GM12878 (cell line): Measurements from ENCODE around the gene ICOSLG. TPM values are rescaled to one million over a fixed set of nuclear protein-coding genes. Genes with fewer than 3 reads are reported as not detected.

Experiments used
- ATAC-seq: fragments of 200-7000 bp; cut with Tn5 transposase; 3 replicates; pipeline ENCODE4 v1.9.1; 2020; ENCODE audit warnings: mild to moderate bottlenecking, moderate library complexity
- BruUV-seq: library from RNA; stranded (reverse); fragments of 400-500 nt; replicated peaks from 2 replicates; lab custom pipeline; 2021; lab: Mats Ljungman, UMichigan
- CTCF ChIA-PET: fragments of 300-600 bp; sonication (Branson Sonifier 250); formaldehyde crosslinking; extraction: SDS; loops from one replicate; lab custom pipeline; 2021; ENCODE audit warnings: inconsistent platforms; lab: Yijun Ruan, JAX
- POLR2A ChIA-PET: fragments of 350-600 bp; formaldehyde crosslinking; extraction: SDS; loops from one replicate; lab custom pipeline; 2021; ENCODE audit warnings: inconsistent platforms; lab: Charles Lee
- RAD21 ChIA-PET: fragments of 300-600 bp; sonication (Branson Sonifier 250); formaldehyde crosslinking; loops from one replicate; lab custom pipeline; 2023; ENCODE audit warnings: antibody characterized with exemption; ENCODE audit not compliant: unreplicated experiment; lab: Charles Lee
- SMC1A ChIA-PET: fragments of 300-600 bp; sonication (Branson Sonifier 250); formaldehyde crosslinking; loops from one replicate; lab custom pipeline; 2023; ENCODE audit not compliant: unreplicated experiment, uncharacterized antibody; lab: Charles Lee
- DNase-seq: peaks from one replicate; pipeline ENCODE4 v3.0.0-alpha.2; 2011; ENCODE audit warnings: low read depth, low spot score
- FAIRE-seq: peaks from 3 replicates; lab custom pipeline; 2011; peaks lifted over from hg19 to GRCh38; lab: Jason Lieb, UNC
- H2AFZ ChIP-seq: 2 replicates; pipeline ENCODE4 v1.6.0; 2011; ENCODE audit warnings: low read depth, low read length, control low read depth; ENCODE audit not compliant: control insufficient read depth
- H3K27ac ChIP-seq: 2 replicates; pipeline ENCODE4 v1.5.1; 2011; ENCODE audit warnings: control low read depth; ENCODE audit not compliant: control insufficient read depth, insufficient read depth
- H3K27me3 ChIP-seq, 2 experiments: replicated peaks in 1 of 2; 2 replicates each; pipeline versions ENCODE4 v1.6.0 to v1.6.1; 2011; ENCODE audit warnings: low read length in 1 of 2; ENCODE audit not compliant: control insufficient read depth in 2 of 2, insufficient read depth in 2 of 2
- H3K36me3 ChIP-seq, 2 experiments: 2 replicates each; pipeline ENCODE4 v1.5.1; 2011; ENCODE audit warnings: low read length in 1 of 2; ENCODE audit not compliant: control insufficient read depth in 2 of 2, insufficient read depth in 2 of 2
- H3K4me1 ChIP-seq: 2 replicates; pipeline ENCODE4 v1.6.1; 2011; ENCODE audit warnings: mild to moderate bottlenecking, low read length, moderate library complexity, mixed read lengths; ENCODE audit not compliant: control insufficient read depth, insufficient read depth
- H3K4me2 ChIP-seq: 2 replicates; pipeline ENCODE4 v1.6.0; 2011; ENCODE audit warnings: control low read depth; ENCODE audit not compliant: control insufficient read depth, insufficient read depth
- H3K4me3 ChIP-seq: fragments of 200-600 bp; sonication (generic); 2 replicates; pipeline ENCODE4 v1.5.1; 2016
- H3K79me2 ChIP-seq: 2 replicates; pipeline ENCODE4 v1.6.0; 2011; ENCODE audit warnings: low read length; ENCODE audit not compliant: control insufficient read depth, insufficient read depth
- H3K9ac ChIP-seq: 2 replicates; pipeline ENCODE4 v1.8.0; 2011; ENCODE audit warnings: low read length, control low read depth, mixed read lengths; ENCODE audit not compliant: control insufficient read depth, insufficient read depth
- H3K9me3 ChIP-seq: replicated peaks from 3 replicates; pipeline ENCODE4 v1.5.1; 2011; ENCODE audit warnings: mild to moderate bottlenecking, low read length; ENCODE audit not compliant: control insufficient read depth, insufficient read depth
- H4K20me1 ChIP-seq: 2 replicates; pipeline ENCODE4 v1.6.0; 2011; ENCODE audit not compliant: control insufficient read depth, insufficient read depth
- BMI1 ChIP-seq: fragments of 450-650 bp; IDR thresholded peaks from 2 replicates; pipeline ENCODE4 v1.6.1; 2016; ENCODE audit warnings: mild to moderate bottlenecking, moderate library complexity, borderline replicate concordance
- MEF2A ChIP-seq: IDR thresholded peaks from 2 replicates; pipeline ENCODE4 v1.6.1; 2011; ENCODE audit warnings: low read depth, mild to moderate bottlenecking, low read length, moderate library complexity; ENCODE audit not compliant: insufficient read depth
- NFIC ChIP-seq: IDR thresholded peaks from 2 replicates; pipeline ENCODE4 v1.6.1; 2012; ENCODE audit warnings: low read depth, mild to moderate bottlenecking, inconsistent platforms, low read length, moderate library complexity
- NKRF ChIP-seq: fragments of 450-650 bp; conservative IDR thresholded peaks from 2 replicates; pipeline ENCODE4 v1.6.1; 2017; ENCODE audit warnings: mild to moderate bottlenecking, moderate library complexity
- SREBF2 ChIP-seq: IDR thresholded peaks from 2 replicates; pipeline ENCODE4 v1.6.1; 2012; ENCODE audit warnings: mild to moderate bottlenecking, low read length
- WGBS: methylation state at CpG from one replicate; pipeline ENCODE4 v1.1.6; 2016; ENCODE audit warnings: low lambda C conversion rate; ENCODE audit not compliant: insufficient replicate concordance, insufficient coverage; ENCODE audit errors: missing lambda C conversion rate; 5-methylcytosine and 5-hydroxymethylcytosine counted together
- in situ Hi-C: fragments of 300-500 bp; cut with MboI; formaldehyde crosslinking; loops from 9 replicates; pipeline ENCODE4 v1.14.3; 2018; ENCODE audit warnings: mixed read lengths
- intact Hi-C: fragments of 100-400 bp; cut with micrococcal nuclease; formaldehyde crosslinking; loops from one replicate; pipeline ENCODE4 v1.14.2; 2022; ENCODE audit not compliant: unreplicated experiment
- polyA plus RNA-seq, 11 experiments: library from polyadenylated mRNA; depleted of rRNA in 4 of 11; unstranded in 6 of 11; stranded (reverse) in 5 of 11; fragments of >200 nt; fragmentation: Nextera tagmentation in 4 of 11; fragmentation: Illumina TruSeq in 1 of 11; extraction: Ambion mirVana in 4 of 11; extraction: Trizol in 1 of 11; gene quantifications; 1 replicate in 1 of 11; 2 replicates in 10 of 11; pipeline versions ENCODE4 v1.2.1 to v1.2.3, GENCODE V29; 2011 to 2016; ENCODE audit warnings: inconsistent platforms in 2 of 11, missing spikeins in 2 of 11, low read depth in 1 of 11
- total RNA-seq, 4 experiments: library from RNA; depleted of rRNA in 3 of 4; stranded (reverse); fragments of >200 nt in 3 of 4; fragmentation: Illumina TruSeq in 1 of 4; extraction: Trizol in 1 of 4; gene quantifications; 2 replicates each; pipeline versions ENCODE4 v1.2.1 to v1.2.3, GENCODE V29; 2013 to 2021

The ICOSLG gene
- total and polyA plus RNA-seq, 10 of the 15 experiments (the other 5 are each of a cell fraction or from before 2014, with no cell fraction given) = 0.84 to 16.4 (median 6.2) TPM

- Histone ChIP-seq H3K27ac (no peak overlapping the region), H3K4me1 (no peaks in the 10 kb centered on the region; the same call in 1 of the 2 replicates), H3K36me3 (no peaks in the 10 kb centered on the region), H3K4me3 (no peak overlapping the region), H3K9me3 (no peaks in the 10 kb centered on the region), H4K20me1 (no peaks in the 10 kb centered on the region), H3K27me3 (no peaks in the 10 kb centered on the region), H3K4me2 (no peak overlapping the region), H3K9ac (no peak overlapping the region), H3K79me2 (no peaks in the 10 kb centered on the region), H2AFZ (no peak overlapping the region)
- ATAC-seq (no peak), DNase-seq (no peak), FAIRE-seq (no peak)
- no TSS peak for BruUV-seq
- in situ Hi-C loops (no loop called here), intact Hi-C loops (no loop called here)
- RAD21 ChIA-PET = no interaction called here
- CTCF ChIA-PET = interaction anchor here (0.9 kb wide), 1 partner anchor 14 kb away, joined by 3 read pairs; no protein-coding TSS in a partner anchor
- TF ChIP-seq MEF2A = no peak
- no peak for TF ChIP-seq SREBF2
- TF ChIP-seq NFIC = no peak
- 36% methylated on average over 3 of the region's 4 CpGs for WGBS
- POLR2A ChIA-PET = no interaction called here
- SMC1A ChIA-PET = no interaction called here
Measured at GRCh38 chr21:44263768-44264167, 23.0 kb upstream of the ICOSLG start.

- no TSS peak for BruUV-seq
- no peak for DNase-seq
- no peak overlapping the region for H3K4me2 ChIP-seq
- no peak for TF ChIP-seq NKRF
- TF ChIP-seq BMI1 = no peak
- POLR2A ChIA-PET = no interaction called here
- CTCF ChIA-PET = no interaction called here
- H3K79me2 ChIP-seq = no peaks in the 10 kb centered on the region
- no peaks in the 10 kb centered on the region for H3K36me3 ChIP-seq
- no peak for ATAC-seq
- H4K20me1 ChIP-seq = no peaks in the 10 kb centered on the region
- no peak overlapping the region for H3K9ac ChIP-seq
- H3K4me3 ChIP-seq = no peak overlapping the region
- in situ Hi-C loops = no loop called here
- no peaks in the 10 kb centered on the region; the same call in 1 of the 2 replicates for H3K4me1 ChIP-seq
- no peak overlapping the region for H2AFZ ChIP-seq
- 38% methylated on average over 9 of the region's 18 CpGs for WGBS
- RAD21 ChIA-PET = no interaction called here
- H3K9me3 ChIP-seq = no peaks in the 10 kb centered on the region
- SMC1A ChIA-PET = no interaction called here
- no peak for FAIRE-seq
- intact Hi-C loops = no loop called here
- H3K27ac ChIP-seq = no peak overlapping the region
- no peaks in the 10 kb centered on the region for H3K27me3 ChIP-seq
Measured at GRCh38 chr21:44263221-44263760, 22.5 kb upstream of the ICOSLG start.
